Stomach smooth muscle (tissue), 2 donors: ENCODE data around the gene KISS1R.

ENCODE experiments used
- H3K27ac ChIP-seq: one replicate; pipeline ENCODE4 v1.7.0; 2013; ENCODE audit warnings: mild to moderate bottlenecking, low read length, inconsistent platforms
- H3K27me3 ChIP-seq, 2 donors: one replicate each; pipeline ENCODE4 v1.7.0; 2013; ENCODE audit warnings: low read length in 2 of 2; ENCODE audit not compliant: insufficient read depth in 2 of 2, control insufficient read depth in 1 of 2
- H3K36me3 ChIP-seq, 2 donors: one replicate each; pipeline ENCODE4 v1.7.0; 2013; ENCODE audit warnings: low read length in 2 of 2; ENCODE audit not compliant: control insufficient read depth in 2 of 2, insufficient read depth in 2 of 2
- H3K4me1 ChIP-seq: one replicate; pipeline ENCODE4 v1.7.0; 2013; ENCODE audit warnings: low read length; ENCODE audit not compliant: control insufficient read depth, insufficient read depth
- H3K4me3 ChIP-seq, 2 donors: one replicate each; pipeline ENCODE4 v1.7.0; 2013; ENCODE audit warnings: low read length in 2 of 2
- H3K9ac ChIP-seq, 2 donors: one replicate each; pipeline ENCODE4 v1.7.0; 2013; ENCODE audit warnings: low read length in 2 of 2, mild to moderate bottlenecking in 1 of 2
- H3K9me3 ChIP-seq, 2 donors: one replicate each; pipeline ENCODE4 v1.7.0; 2013; ENCODE audit warnings: low read length in 2 of 2; ENCODE audit not compliant: control insufficient read depth in 2 of 2
- donor health status: healthy.
- donor health status: Pancreatic carcinoma.

Gene KISS1R

DNA sequence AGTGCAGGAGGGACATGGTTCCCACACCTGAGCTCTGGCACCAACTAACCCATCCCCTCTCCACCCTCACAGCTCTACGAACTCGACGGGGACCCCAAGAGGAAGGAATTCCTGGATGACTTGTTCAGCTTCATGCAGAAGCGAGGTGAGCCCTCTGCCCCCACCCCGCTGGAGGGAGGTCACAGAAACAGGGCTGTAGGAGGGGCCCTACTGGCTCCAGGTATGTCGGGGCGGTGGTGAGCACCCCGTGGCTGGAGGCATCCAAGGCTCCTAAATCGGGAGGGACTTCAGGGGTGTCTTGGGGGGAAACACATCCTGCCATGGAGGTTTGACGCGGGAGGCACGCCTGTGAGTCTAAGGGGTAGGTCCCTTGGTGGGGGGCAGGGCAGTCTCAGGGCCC is 42.9 kb downstream of the KISS1R start:
- Histone ChIP-seq H3K27ac (no peak overlapping the region), H3K9ac (no peak overlapping the region), H3K4me1 (no peaks in the 10 kb centered on the region), H3K36me3 (peaks cover 0 to 4% of the 10 kb centered on the region in 2 donors), H3K9me3 (no peaks in the 10 kb centered on the region), H3K4me3 (no peak overlapping the region), H3K27me3 (no peaks in the 10 kb centered on the region)

DNA sequence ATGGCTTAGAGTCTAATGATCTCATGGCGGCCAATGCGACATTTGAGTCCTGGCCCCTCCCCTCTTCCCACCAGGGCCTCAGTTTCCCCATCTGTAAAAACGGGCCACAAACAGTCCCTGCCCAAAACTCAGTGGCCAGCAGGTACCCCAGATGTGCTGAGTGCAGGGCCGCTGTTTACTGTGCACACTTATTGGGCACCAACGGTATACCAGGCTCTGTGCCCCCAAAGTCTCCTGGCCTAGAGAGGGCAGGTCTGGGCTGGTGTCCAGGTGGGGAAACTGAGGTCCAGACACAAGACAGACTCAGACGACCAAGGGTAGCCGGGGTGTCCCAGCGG is 43.4 kb downstream of the KISS1R start:
- no peaks in the 10 kb centered on the region for H3K9me3 ChIP-seq
- H3K36me3 ChIP-seq, result peaks cover 3 to 7% of the 10 kb centered on the region in 2 donors
- no peak overlapping the region for H3K27ac ChIP-seq
- H3K27me3 ChIP-seq, result no peaks in the 10 kb centered on the region
- H3K9ac ChIP-seq, result no peak overlapping the region
- no peaks in the 10 kb centered on the region for H3K4me1 ChIP-seq
- no peak overlapping the region for H3K4me3 ChIP-seq

GRCh38 chr19:961866-962620 is 44.9 kb downstream of the KISS1R start:
- Histone ChIP-seq H3K27me3 (no peaks in the 10 kb centered on the region), H3K4me1 (no peaks in the 10 kb centered on the region), H3K4me3 (no peak overlapping the region), H3K9me3 (no peaks in the 10 kb centered on the region), H3K36me3 (peaks cover 6 to 10% of the 10 kb centered on the region in 2 donors), H3K9ac (no peak overlapping the region), H3K27ac (no peak overlapping the region)

- Histone ChIP-seq H3K27ac (no peak overlapping the region), H3K4me1 (no peaks in the 10 kb centered on the region), H3K9ac (no peak overlapping the region), H3K27me3 (no peaks in the 10 kb centered on the region), H3K36me3 (peaks cover 6 to 10% of the 10 kb centered on the region in 2 donors), H3K4me3 (no peak overlapping the region), H3K9me3 (no peaks in the 10 kb centered on the region)
These were observed 45.7 kb downstream of the KISS1R start for GRCh38 chr19:962683-963400.

DNA sequence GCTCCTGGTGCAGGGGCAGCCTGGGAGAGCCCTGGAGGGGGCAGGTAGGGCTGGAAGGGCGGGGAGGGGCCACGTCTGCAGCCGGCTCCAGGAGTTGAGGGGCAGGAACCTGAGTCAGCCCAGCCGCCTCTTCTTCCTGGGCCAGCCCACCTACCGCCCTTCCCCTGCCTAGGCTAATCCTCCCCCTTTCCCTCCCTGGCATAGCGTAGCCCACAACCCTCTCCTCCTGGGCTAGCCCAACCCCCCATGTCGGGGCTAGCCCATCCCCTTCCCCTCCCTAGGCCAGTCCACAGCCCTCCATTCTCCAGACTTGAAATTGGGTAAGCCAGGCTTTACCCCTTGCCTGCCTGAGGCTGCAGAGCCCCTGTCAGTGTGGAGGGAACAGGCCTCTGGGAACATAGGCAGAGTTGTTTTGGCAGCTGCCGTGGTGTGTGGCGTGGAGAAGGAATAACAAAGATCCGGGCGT is 46.4 kb downstream of the KISS1R start:
- Histone ChIP-seq H3K36me3 (peaks cover 6 to 13% of the 10 kb centered on the region in 2 donors), H3K4me1 (no peaks in the 10 kb centered on the region), H3K9me3 (no peaks in the 10 kb centered on the region)

DNA sequence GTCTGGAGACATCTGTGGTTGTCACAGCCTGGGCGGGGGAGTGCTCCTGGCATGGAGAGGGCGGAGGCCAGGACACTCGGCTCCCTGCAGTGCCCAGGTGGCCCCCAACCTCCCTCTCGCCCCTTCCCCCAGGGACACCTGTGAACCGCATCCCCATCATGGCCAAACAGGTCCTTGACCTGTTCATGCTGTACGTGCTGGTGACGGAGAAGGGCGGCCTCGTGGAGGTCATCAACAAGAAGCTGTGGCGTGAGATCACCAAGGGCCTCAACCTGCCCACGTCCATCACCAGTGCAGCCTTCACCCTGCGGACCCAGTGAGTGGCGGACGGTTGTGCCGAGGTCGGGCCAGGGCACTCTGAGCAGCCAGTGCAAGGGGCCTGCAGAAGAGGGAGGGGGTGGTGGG is 47.0 kb downstream of the KISS1R start:
- no peak overlapping the region for H3K27ac ChIP-seq
- no peaks in the 10 kb centered on the region for H3K27me3 ChIP-seq
- H3K4me1 ChIP-seq, result no peaks in the 10 kb centered on the region
- no peaks in the 10 kb centered on the region for H3K9me3 ChIP-seq
- H3K4me3 ChIP-seq, result no peak overlapping the region
- peaks cover 6 to 14% of the 10 kb centered on the region in 2 donors for H3K36me3 ChIP-seq
- H3K9ac ChIP-seq, result no peak overlapping the region

More for the DNA sequence above, 46.4 kb downstream of the KISS1R start:
- Histone ChIP-seq H3K9ac (no peak overlapping the region), H3K27me3 (no peaks in the 10 kb centered on the region), H3K4me3 (no peak overlapping the region), H3K27ac (no peak overlapping the region)

- H3K4me3 ChIP-seq, result no peak overlapping the region
- H3K27me3 ChIP-seq, result no peaks in the 10 kb centered on the region
- H3K9ac ChIP-seq, result no peak overlapping the region
- no peak overlapping the region for H3K27ac ChIP-seq
- H3K36me3 ChIP-seq, result peaks cover 6 to 13% of the 10 kb centered on the region in 2 donors
- H3K9me3 ChIP-seq, result no peaks in the 10 kb centered on the region
- no peaks in the 10 kb centered on the region for H3K4me1 ChIP-seq
These were observed 47.9 kb downstream of the KISS1R start for GRCh38 chr19:964761-965694.

DNA sequence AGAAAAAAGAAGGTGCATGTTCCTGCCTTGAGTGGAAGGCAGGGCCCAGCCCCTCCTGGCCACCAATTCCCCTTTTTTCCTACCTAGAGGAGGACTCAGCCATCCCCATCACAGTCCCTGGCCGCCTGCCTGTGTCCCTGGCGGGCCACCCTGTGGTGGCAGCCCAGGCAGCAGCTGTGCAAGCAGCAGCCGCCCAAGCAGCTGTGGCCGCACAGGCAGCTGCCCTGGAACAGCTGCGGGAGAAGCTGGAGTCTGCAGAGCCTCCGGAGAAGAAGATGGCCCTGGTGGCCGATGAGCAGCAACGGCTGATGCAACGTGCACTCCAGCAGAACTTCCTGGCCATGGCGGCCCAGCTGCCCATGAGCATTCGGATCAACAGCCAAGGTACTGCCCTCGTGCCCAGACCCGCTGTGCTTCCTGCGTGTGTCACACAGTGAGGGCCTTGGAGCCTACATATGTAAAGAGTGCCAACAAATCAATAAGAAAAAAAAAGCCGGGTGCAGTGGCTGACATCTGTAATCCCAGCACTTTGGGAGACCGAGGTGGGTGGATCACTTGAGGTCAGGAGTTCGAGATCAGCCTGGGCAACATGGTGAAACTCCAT is 49.5 kb downstream of the KISS1R start:
- Histone ChIP-seq H3K4me3 (no peak overlapping the region), H3K4me1 (no peaks in the 10 kb centered on the region), H3K36me3 (peaks cover 10 to 19% of the 10 kb centered on the region in 2 donors), H3K27ac (no peak overlapping the region), H3K27me3 (no peaks in the 10 kb centered on the region), H3K9me3 (peaks cover 0 to 8% of the 10 kb centered on the region in 2 donors), H3K9ac (no peak overlapping the region)
